ENCODE measurements around the gene TRAF2.

Gene TRAF2

GRCh38 chr9:136917902-136918301 is 31.6 kb downstream of the TRAF2 start:
- no peak for FAIRE-seq

- no peak for FAIRE-seq
These were observed 33.8 kb downstream of the TRAF2 start for GRCh38 chr9:136920069-136920468.

GRCh38 chr9:136920734-136921231 is 34.5 kb downstream of the TRAF2 start:
- FAIRE-seq: no peak

GRCh38 chr9:136921307-136921706 is 35.0 kb downstream of the TRAF2 start:
- FAIRE-seq: no peak

- FAIRE-seq: no peak
These were observed 35.4 kb downstream of the TRAF2 start for GRCh38 chr9:136921718-136922117.

- FAIRE-seq: no peak
These were observed 36.2 kb downstream of the TRAF2 start for GRCh38 chr9:136922540-136922939.

GRCh38 chr9:136923881-136924280 is 37.6 kb downstream of the TRAF2 start:
- FAIRE-seq: no peak

- FAIRE-seq: no peak
These were observed 39.3 kb downstream of the TRAF2 start for GRCh38 chr9:136925414-136926153.

- FAIRE-seq: no peak
These were observed 39.9 kb downstream of the TRAF2 start for GRCh38 chr9:136926154-136926704.

GRCh38 chr9:136926749-136927148 is 40.4 kb downstream of the TRAF2 start:
- no peak for FAIRE-seq

GRCh38 chr9:136927343-136928271 is 41.3 kb downstream of the TRAF2 start:
- FAIRE-seq: no peak

- FAIRE-seq: no peak
These were observed 42.3 kb downstream of the TRAF2 start for GRCh38 chr9:136928591-136928990.

- no peak for FAIRE-seq
These were observed 43.7 kb downstream of the TRAF2 start for GRCh38 chr9:136930014-136930413.

- FAIRE-seq: no peak
These were observed 45.4 kb downstream of the TRAF2 start for GRCh38 chr9:136931611-136932130.

- no peak for FAIRE-seq
These were observed 48.0 kb downstream of the TRAF2 start for GRCh38 chr9:136934277-136934676.

- no peak for FAIRE-seq
These were observed 49.3 kb downstream of the TRAF2 start for GRCh38 chr9:136935651-136936050.

GRCh38 chr9:136936645-136937170 is 50.4 kb downstream of the TRAF2 start:
- no peak for FAIRE-seq

GRCh38 chr9:136937186-136938001 is 51.1 kb downstream of the TRAF2 start:
- no peak for FAIRE-seq

GRCh38 chr9:136939431-136939995 is 53.2 kb downstream of the TRAF2 start:
- no peak for FAIRE-seq

- no peak for FAIRE-seq
These were observed 53.7 kb downstream of the TRAF2 start for GRCh38 chr9:136939996-136940525.

GRCh38 chr9:136940526-136941230 is 54.4 kb downstream of the TRAF2 start:
- FAIRE-seq: no peak
